LNCaP clone FGC (cell line): ENCODE results near the gene HHAT.

Source experiments
- DNase-seq: peaks from one replicate; pipeline ENCODE4 v3.0.0-alpha.2; 2011; ENCODE audit warnings: low read depth
- H3K4me3 ChIP-seq: 2 replicates; pipeline ENCODE4 v1.5.1; 2011; ENCODE audit warnings: mild to moderate bottlenecking, low read depth, low read length, control low read depth
- TF ChIP-seq, protein P1 (sequence below): IDR thresholded peaks from 2 replicates; pipeline ENCODE4 v1.5.1; 2012; ENCODE audit warnings: mild to moderate bottlenecking; ENCODE audit not compliant: control insufficient read depth, insufficient read depth; ENCODE audit errors: extremely low read depth

The HHAT gene

DNA sequence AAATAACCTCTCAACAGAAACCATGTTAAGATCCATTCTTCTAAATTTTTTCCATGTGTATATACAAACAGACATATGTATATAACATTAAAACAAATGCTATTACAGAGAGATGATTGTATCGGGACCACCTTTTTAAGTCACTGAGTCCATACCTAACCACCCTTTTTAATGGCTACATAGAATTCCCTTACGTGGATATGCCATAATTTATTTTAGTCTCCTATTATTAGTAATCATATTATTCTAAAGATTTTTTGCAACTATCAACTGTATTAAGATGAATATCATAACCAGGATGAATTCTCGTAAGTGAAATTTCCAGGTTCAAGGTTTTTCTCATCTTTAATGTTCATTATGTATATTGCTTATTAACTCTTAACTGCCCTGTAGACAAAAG is 259.7 kb downstream of the HHAT start:
- DNase-seq: no peak
- no peak overlapping the region for H3K4me3 ChIP-seq
- TF ChIP-seq, protein P1, sequence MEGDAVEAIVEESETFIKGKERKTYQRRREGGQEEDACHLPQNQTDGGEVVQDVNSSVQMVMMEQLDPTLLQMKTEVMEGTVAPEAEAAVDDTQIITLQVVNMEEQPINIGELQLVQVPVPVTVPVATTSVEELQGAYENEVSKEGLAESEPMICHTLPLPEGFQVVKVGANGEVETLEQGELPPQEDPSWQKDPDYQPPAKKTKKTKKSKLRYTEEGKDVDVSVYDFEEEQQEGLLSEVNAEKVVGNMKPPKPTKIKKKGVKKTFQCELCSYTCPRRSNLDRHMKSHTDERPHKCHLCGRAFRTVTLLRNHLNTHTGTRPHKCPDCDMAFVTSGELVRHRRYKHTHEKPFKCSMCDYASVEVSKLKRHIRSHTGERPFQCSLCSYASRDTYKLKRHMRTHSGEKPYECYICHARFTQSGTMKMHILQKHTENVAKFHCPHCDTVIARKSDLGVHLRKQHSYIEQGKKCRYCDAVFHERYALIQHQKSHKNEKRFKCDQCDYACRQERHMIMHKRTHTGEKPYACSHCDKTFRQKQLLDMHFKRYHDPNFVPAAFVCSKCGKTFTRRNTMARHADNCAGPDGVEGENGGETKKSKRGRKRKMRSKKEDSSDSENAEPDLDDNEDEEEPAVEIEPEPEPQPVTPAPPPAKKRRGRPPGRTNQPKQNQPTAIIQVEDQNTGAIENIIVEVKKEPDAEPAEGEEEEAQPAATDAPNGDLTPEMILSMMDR: no peak

DNA sequence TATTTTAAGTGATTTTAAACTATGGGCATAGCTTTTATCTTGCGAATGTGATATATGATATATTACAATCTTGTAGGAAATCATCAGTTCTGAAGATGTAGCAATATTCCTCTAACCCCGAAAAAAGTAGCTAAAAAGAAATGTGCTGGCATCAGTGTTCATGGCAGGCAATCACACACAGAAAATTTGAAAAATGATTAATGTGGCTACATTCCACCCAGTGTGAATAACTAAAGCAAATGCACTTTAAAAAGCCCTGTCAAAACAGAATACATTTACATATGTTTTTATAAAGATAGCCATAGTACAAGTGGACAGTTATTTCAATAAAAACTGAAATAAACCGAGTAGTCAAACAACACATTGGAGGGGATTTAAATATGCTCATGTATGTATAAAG is 260.2 kb downstream of the HHAT start:
- DNase-seq: no peak
- TF ChIP-seq, protein P1: no peak
- no peak overlapping the region for H3K4me3 ChIP-seq

DNA sequence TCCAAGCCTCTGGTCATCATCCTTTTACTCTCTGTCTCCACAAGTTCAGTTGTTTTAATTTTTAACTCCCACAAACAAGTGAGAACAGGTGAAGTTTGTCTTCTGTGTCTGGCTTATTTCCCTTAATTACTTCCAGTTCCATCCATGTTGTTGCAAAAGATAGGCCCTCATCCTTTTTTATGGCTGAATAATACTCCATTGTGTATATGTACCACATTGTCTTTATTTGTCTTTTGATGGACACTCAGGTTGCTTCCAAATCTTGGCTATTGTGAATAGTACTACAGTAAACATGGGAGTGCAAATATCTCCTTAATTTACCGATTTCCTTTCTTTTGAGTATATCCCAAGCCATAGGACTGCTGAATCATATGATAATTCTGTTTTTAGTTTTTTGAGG is 262.5 kb downstream of the HHAT start:
- TF ChIP-seq, protein P1: no peak
- H3K4me3 ChIP-seq: no peak overlapping the region
- no peak for DNase-seq

DNA sequence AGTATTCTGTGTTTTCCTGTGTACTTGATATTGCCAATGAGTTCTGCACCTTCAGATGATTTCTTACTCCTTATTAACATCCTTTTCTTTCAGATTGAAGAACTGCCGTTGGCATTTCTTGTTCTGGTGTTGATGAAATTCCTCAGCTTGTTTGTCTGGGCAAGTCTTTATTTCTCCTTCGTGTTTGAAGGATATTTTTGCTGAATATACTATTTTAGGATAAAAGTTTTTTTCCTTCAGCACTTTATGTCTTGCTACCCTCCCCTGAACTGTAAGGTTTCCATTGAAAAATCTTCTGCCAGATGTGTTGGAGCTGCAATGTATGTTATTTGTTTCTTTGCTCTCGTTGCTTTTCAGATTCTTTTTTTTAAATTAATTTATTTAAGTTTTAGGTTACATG is 265.9 kb downstream of the HHAT start:
- DNase-seq: no peak

DNA sequence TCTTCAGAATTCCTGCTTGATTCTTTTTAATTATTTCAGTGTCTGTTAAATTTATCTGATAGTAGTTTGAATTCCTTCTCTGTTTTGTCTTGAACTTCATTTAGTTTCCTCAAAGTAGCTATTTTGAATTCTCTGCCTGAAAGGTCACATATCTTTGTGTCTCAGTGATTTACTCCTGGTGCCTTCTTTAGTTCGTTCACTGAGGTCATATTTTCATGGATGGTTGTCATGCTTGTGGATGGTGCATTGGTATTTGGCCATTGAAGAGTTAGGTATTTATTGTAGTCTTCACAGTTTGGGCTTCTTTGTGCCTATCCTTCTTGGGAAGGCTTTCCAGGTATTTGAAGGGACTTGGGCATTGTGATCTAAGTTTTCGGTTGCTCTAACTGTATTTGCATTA is 267.9 kb downstream of the HHAT start:
- no peak overlapping the region for H3K4me3 ChIP-seq
- TF ChIP-seq, protein P1: no peak
- DNase-seq: no peak

More for the DNA sequence above, 265.9 kb downstream of the HHAT start:
- H3K4me3 ChIP-seq: no peak overlapping the region
- TF ChIP-seq, protein P1: no peak

DNA sequence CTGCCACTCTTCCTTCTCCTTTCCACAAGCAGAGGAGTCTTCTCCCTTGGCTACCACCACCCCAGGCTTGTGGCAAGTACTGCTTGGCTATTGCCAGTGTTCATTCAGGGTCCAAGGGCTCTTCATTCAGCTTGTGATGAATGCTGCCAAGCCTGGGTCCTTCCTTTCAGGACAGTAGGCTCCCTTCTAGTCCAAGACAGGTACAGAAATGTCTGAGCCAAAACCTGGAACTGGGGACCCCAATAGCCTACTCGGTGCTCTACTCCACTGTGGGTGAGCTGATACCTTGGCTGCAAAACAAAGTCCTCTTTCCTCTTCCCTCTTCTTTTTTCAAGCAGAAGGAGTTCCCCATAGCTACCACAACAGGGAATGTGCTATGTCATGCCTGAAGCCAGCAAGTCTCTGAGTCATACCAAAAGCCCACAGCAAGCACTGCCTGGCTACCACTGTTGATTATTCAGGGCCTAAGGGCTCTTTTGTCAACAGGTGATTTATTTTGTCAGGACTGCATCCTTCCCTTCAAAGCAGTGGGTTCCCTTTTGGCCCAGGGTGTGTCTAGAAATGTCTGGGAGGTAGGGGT is 268.9 kb downstream of the HHAT start:
- H3K4me3 ChIP-seq: no peak overlapping the region
- DNase-seq: no peak
- TF ChIP-seq, protein P1: no peak

DNA sequence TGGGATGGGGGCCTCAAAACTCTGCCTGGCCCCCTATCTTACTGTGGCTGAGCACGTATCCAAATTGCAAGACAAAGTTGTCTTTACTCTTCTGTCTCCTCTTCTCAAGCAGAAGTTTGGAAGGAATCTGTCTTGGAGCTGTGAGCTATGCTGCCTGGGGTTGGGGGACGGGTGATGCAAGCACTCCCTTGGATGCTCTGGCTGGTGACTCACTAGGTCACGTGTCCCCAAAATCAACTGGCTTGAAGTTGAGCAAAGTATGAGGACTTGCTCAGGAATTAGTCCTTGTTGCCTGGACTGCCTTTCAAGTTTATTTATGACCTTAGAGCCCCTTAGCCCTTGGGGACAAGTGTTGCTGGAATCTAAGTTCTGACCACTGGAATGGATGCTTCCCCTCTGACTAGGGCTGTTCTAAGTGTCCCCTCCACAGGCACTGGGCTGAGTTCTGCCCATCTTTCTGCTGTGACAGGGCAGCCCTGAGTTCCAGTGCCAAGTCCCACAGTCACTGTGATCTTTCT is 269.5 kb downstream of the HHAT start:
- no peak overlapping the region for H3K4me3 ChIP-seq
- TF ChIP-seq, protein P1: no peak
- no peak for DNase-seq
